Activated T-cell treated with anti-CD3 and anti-CD28 coated beads, Interleukin-2, amount 50 U/mL, for 48 hours (primary cell): ENCODE measurements around the gene NUMB.

ENCODE experiments used
- DNase-seq, 2 experiments: peaks; one replicate each; pipeline ENCODE4 v3.0.0-alpha.2; 2020

NUMB gene

GRCh38 chr14:73458183-73458976 lies at the start of gene NUMB:
NUMB (minus strand) TSS chr14:73458546; CDS start chr14:73355751, 102,795 bp downstream.
- peak; percentile 96 to 97 for DNase-seq

DNA sequence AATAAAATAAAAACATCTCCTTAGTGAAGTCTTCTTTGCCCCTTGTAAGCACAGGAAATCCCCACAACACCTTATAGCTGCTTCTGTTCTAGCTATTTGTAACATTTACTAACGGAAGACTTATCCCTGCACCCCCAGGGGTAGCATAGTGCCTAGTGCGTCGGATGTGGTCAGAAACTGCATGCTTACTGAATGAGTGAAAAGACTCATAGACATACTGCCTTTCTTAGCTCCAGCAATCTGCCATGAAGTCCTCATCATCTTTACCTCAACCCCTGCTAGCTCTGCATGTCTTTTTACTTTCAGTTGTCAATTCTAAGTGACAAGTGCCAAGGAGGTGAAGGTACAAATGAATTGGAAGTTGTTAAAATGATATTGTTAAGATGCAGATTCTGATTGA lies 45.3 kb upstream of the NUMB start:
- no peak for DNase-seq

- DNase-seq, result no peak
These were observed 43.8 kb upstream of the NUMB start for GRCh38 chr14:73502017-73502619.

DNA sequence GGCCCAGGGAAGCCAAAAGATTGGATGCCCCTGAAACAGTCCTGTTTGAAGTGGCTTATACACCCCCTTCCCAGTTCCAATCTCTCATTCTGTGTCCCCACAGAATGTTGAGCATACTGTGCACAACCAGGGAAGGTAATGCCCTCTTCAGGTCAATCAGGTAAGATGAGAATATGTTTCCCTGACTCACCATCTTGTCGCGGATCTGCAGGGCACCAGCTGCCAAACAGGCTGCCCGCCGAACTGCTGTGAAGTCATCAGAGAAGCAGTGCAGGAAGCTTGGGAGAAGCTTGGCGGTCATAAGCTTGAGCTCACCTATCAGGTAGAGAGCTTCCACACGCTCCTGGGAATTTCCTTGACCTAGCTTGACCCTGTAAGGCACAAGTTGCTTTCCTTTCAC lies 42.0 kb upstream of the NUMB start:
- no peak for DNase-seq

DNA sequence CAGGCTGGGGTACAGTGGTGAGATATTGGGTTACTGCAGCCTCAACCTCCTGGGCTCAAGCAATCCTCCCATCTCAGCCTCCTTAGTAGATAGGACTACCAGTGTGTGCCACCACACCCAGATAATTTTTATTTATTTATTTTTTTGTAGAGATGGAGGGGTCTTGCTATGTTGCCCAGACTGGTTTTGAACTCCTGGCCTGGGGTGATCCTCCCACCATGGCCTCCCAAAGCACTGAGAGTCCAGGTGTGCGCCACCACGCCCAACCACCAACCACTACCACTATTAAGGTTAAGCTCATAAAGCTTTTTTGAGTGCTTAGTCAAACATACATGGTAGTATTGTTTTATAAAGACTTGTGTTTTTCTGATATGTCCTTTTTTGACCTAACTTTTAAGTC lies 36.2 kb upstream of the NUMB start:
- no peak for DNase-seq

- no peak for DNase-seq
These were observed 34.3 kb upstream of the NUMB start for GRCh38 chr14:73492670-73493069.

GRCh38 chr14:73492043-73492552 lies 33.8 kb upstream of the NUMB start:
- peak in 1 of 2 experiments; percentile 22 for DNase-seq

DNA sequence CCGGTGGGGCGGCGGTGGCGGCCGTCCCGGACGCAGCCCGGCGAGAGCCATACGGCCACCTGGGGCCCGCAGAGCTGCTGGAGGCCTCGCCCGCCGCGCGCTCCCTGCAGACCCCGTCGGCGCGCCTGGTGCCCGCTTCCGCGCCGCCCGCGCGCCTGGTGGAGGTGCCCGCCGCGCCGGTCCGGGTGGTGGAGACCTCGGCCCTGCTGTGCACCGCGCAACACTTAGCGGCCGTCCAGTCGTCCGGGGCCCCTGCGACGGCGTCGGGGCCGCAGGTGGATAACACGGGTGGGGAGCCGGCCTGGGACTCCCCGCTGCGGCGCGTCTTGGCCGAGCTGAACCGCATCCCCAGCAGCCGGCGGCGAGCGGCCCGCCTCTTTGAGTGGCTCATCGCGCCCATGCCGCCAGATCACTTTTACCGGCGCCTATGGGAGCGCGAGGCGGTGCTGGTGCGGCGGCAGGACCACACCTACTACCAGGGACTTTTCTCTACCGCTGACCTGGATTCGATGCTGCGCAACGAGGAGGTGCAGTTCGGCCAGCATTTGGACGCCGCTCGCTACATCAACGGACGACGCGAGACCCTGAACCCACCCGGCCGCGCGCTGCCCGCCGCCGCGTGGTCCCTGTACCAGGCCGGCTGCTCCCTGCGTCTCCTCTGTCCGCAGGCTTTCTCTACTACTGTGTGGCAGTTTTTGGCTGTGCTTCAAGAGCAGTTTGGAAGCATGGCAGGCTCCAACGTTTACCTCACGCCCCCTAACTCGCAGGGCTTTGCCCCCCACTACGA lies 33.1 kb upstream of the NUMB start:
- DNase-seq, result peak; percentile 77 to 84

DNA sequence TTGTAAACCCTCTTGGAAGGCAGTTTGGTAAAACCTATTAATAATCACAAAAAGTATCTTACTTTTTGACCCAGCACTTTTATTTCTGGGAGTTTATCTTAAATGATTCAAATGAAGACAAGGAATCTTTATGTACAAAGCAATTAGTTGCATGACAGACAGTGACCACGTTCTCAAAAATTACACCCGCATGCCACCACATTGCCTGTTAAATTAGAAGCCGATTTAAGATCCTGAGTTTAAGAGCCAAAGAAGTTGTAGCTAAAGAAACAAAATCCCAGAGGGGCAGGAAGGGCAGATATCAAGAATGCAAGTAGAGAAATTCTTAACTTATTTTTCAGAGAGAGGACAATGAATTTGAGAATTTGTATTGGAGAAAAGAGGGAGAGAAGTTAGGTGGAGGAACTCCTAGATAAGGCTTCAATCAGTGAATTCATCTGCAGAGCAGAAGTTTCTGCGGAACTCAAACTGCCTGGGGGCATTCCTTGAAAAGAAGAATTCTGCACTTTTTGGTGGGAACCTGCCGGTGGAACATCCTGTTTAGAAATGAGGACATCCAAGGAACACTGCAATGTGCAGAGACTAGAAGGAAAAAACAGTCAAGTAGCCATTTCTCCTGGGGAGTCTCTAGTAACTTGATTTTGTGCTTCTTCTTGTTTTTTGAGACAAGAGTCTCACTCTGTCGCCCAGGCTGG lies 31.3 kb upstream of the NUMB start:
- no peak for DNase-seq

DNA sequence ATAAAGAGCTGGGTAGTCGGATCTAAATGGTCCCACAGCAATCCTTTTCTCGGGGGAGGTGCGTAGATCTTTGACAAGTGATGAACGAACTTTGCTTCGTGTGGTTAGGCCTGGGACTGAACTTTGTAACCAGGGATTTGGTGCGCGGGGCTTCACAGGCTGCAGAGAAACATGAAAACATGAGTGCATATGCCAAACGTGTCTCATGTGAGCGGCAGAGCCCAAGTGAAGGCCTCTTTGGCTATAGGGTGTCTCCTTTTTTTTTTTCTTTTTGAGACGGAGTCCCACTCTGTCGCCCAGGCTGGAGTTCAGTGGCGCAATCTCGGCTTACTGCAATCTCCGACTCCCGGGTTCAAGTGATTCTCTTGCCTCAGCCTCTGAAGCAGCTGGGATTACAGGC lies 20.3 kb upstream of the NUMB start:
- DNase-seq, result no peak

GRCh38 chr14:73477618-73478266 lies 19.4 kb upstream of the NUMB start:
- DNase-seq, result no peak

- no peak for DNase-seq
These were observed 18.1 kb upstream of the NUMB start for GRCh38 chr14:73476451-73476931.

DNA sequence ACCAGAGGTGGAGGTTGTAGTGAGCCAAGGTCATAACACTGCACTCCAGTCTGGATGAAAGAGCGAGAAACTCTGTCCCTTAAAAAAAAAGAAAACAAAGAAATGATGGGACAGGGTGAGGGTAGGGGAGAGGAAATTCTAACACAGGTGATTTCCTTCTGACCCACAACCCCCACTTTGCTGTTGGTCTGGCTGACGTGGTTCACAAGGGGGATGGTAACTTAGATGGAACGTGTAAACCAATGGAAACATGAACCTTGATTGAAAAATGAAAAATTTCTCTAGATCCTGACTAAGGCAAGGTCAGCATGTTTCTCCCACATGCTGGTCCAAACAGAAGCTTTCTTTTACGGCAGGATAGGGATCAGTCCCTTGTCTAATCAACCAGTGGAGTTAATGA lies 16.6 kb upstream of the NUMB start:
- no peak for DNase-seq

DNA sequence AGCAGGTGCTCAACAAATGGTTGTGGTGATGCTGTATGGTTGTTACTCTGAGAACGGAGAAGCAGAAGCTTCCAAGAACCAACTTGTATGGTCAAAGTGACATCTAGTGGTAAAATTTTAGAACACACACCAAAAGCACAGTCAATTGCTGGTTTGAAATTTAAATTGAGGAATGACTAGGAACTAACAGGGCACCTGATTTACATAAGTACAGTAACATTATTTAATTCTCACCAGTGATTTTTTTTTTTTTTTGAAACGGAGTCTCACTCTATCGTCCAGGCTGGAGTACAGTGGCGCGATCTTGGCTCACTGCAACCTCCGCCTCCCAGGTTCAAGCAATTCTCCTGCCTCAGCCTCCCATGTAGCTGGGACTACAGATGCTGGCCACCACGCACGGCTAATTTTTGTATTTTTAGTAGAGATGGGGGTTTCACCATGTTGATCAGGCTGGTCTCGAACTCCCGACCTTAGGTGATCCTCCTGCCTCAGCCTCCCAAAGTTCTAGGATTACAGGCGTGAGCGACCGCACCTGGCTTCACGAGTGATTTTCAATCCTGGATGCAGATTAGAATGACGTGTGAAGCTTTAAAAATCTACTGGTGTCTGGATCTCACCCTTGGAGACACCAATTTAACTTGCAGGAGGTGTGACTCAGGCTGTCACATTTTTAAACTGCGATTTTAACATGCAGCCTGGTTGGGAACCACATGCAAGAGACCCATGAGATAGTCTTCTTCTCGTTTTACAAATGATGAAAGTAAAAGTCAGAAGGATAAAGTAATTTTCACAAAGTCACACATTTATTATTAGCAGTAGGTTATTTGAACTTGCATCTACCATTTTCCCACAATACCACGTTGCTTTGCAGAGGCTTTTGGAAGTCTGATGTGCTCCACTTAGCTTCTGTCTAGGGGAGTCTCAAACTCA lies 14.1 kb upstream of the NUMB start:
- DNase-seq, result no peak

DNA sequence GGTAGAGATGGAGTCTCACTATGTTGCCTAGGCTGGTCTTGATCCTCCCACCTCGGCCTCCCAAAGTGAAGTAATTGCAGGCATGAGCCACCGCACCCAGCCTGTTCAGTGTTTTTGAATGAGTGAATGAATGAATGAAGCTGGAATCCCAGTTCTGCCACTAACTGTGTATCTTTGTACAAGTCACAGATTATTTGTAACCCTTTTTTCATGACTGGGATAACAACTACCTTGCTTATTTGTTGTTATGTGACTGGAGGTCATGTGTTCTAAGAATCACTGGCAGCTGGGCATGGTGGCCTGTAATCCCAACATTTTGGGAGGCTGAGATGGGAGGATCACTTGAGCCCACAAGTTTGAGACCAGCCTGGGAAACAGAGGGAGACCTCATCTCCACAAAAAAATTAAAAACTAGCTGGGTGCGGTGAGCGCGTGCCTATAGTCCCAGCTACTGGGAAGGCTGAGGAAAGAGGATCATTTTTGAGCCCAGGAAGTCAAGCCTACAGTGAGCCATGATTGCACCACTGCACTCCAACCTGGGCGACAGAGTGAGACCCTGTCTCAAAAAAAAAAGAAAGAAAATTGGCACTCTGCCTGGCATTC lies 13.3 kb upstream of the NUMB start:
- DNase-seq, result no peak

GRCh38 chr14:73468828-73469375 lies 10.6 kb upstream of the NUMB start:
- no peak for DNase-seq

DNA sequence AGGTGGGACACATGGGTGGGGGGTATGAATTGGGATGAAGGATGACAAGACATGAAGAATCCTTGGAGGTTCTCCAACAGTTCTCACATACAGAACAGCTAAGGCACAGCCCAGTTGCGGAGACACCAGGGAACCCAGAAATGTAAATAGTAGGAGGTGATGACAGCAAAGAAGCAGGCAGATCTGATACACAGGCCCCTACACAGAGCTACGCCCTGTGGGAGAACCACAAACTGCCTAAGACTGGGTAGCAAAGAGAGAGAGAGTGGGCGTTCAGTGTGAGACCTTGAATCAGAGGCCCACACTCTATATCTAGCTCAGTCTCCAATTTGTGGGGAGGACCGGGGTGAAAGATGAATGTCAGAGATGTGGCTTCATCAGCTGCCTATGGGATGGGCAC lies 9.5 kb upstream of the NUMB start:
- peak; percentile 65 to 71 for DNase-seq

GRCh38 chr14:73467377-73467776 lies 9.0 kb upstream of the NUMB start:
- DNase-seq, result peak; percentile 88 to 89

GRCh38 chr14:73466861-73467260 lies 8.5 kb upstream of the NUMB start:
- no peak for DNase-seq

DNA sequence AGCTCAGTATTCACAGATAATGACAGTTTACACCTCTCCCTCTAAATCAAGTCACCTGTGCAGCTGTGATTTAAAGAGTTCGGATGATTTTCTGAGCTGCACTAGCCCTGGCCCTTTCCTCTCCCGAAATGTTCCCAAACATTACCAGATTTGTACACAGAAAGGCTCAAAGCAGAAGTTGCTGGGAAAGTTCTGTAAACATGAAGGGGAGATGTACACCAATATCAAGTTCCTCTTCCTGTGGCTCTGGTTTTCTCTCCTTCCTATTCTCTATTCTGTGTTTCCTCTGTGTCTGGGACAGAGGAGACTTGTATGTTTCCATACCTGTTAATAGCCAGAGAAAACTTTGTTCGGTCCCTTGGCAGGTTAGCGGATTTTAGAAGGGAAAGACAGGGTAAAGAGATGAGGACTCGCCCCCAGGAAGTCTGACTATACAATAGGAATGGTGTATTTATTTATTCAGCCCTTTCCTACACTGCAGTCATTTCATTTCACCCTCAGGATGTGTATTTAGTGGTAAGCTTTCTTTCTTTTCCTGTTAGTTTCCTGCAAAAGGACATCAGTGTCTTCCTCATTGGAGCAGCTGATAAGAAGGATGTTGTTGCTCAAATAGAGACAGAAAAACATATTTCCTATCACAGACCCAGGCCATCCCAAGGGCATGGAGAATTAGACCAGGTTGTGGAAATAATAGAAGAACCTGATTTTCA lies 7.6 kb upstream of the NUMB start:
- DNase-seq, result no peak
